ENCODE results near the gene ALDOB. TPM values are rescaled to one million over a fixed set of nuclear protein-coding genes. Genes with fewer than 3 reads are reported as not detected.

Gene ALDOB
- total and polyA plus RNA-seq, 2 of the 13 experiments (the other 11 are each of a cell fraction or from before 2014, with no cell fraction given) = 0.29 to 0.97 TPM

DNA sequence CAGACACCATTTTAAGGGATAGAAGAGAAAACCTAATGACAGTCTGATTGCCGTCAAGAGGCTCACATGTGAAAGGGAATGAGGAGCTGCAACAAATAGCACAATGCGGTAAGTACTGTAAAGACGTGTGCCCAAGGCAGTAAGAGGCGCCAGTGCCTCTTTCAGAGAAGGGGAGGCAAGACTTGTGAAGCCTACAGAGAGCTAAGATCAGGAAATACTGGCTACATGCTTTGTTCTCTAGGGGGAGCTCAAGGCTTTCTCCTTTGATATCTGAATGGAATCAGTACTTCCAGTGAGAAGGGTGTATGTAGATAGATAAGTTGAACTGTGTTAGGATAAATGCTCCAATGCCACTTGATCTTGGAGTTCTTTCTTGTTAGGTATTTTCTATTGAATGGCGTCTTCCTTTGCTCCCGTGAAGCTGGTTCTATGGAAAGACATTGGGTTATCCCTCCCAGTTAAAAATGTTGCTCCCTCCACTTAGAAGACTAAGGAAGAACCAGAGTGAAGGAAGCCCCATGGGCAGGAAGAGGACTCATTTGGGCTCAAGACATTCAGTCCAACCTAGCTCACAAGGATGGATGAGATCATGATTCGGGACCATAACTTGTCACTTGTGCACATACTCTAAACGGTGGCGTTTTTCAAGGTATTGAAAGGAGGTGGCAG, 23.5 kb upstream of the ALDOB start (continued):
- TF ChIP-seq, protein P1, sequence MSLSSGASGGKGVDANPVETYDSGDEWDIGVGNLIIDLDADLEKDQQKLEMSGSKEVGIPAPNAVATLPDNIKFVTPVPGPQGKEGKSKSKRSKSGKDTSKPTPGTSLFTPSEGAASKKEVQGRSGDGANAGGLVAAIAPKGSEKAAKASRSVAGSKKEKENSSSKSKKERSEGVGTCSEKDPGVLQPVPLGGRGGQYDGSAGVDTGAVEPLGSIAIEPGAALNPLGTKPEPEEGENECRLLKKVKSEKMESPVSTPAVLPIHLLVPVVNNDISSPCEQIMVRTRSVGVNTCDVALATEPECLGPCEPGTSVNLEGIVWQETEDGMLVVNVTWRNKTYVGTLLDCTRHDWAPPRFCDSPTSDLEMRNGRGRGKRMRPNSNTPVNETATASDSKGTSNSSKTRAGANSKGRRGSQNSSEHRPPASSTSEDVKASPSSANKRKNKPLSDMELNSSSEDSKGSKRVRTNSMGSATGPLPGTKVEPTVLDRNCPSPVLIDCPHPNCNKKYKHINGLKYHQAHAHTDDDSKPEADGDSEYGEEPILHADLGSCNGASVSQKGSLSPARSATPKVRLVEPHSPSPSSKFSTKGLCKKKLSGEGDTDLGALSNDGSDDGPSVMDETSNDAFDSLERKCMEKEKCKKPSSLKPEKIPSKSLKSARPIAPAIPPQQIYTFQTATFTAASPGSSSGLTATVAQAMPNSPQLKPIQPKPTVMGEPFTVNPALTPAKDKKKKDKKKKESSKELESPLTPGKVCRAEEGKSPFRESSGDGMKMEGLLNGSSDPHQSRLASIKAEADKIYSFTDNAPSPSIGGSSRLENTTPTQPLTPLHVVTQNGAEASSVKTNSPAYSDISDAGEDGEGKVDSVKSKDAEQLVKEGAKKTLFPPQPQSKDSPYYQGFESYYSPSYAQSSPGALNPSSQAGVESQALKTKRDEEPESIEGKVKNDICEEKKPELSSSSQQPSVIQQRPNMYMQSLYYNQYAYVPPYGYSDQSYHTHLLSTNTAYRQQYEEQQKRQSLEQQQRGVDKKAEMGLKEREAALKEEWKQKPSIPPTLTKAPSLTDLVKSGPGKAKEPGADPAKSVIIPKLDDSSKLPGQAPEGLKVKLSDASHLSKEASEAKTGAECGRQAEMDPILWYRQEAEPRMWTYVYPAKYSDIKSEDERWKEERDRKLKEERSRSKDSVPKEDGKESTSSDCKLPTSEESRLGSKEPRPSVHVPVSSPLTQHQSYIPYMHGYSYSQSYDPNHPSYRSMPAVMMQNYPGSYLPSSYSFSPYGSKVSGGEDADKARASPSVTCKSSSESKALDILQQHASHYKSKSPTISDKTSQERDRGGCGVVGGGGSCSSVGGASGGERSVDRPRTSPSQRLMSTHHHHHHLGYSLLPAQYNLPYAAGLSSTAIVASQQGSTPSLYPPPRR (CRISPR knock-in tag; IDR thresholded peaks at IDR 0.05; ENCODE audit: borderline replicate concordance) = no peak
- TF ChIP-seq, protein P2, sequence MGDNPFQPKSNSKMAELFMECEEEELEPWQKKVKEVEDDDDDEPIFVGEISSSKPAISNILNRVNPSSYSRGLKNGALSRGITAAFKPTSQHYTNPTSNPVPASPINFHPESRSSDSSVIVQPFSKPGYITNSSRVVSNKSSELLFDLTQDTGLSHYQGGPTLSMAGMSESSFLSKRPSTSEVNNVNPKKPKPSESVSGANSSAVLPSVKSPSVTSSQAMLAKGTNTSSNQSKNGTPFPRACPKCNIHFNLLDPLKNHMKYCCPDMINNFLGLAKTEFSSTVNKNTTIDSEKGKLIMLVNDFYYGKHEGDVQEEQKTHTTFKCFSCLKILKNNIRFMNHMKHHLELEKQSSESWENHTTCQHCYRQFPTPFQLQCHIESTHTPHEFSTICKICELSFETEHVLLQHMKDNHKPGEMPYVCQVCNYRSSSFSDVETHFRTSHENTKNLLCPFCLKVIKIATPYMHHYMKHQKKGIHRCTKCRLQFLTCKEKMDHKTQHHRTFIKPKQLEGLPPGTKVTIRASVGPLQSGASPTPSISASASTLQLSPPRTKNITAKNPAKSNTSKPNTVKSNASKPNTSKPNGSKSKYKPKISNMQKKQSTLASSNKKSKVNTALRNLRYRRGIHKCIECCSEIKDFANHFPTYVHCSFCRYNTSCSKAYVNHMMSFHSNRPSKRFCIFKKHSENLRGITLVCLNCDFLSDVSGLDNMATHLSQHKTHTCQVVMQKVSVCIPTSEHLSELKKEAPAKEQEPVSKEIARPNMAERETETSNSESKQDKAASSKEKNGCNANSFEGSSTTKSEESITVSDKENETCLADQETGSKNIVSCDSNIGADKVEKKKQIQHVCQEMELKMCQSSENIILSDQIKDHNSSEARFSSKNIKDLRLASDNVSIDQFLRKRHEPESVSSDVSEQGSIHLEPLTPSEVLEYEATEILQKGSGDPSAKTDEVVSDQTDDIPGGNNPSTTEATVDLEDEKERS (CRISPR knock-in tag; IDR thresholded peaks at IDR 0.05) = 0 out of 2 replicates have a peak, but pooled peaks have one; percentile 42
- TF ChIP-seq MAZ (IDR thresholded peaks at IDR 0.05; ENCODE audit: borderline replicate concordance, low read depth, low read length) (no peak), MAZ (CRISPR knock-in tag; IDR thresholded peaks at IDR 0.05; ENCODE audit: low read depth) (no peak), ERF (CRISPR knock-in tag; IDR thresholded peaks at IDR 0.05) (peak; percentile 66; the same call in 1 of the 2 replicates), SALL1 (CRISPR knock-in tag; IDR thresholded peaks at IDR 0.05) (peak; percentile 25; the same call in 1 of the 2 replicates), SIN3A (IDR thresholded peaks at IDR 0.05; ENCODE audit: borderline replicate concordance, low read depth, low read length) (no peak), ZNF124 (CRISPR knock-in tag; IDR thresholded peaks at IDR 0.05) (0 out of 2 replicates have a peak, but pooled peaks have one; percentile 39), ONECUT2 (CRISPR knock-in tag; IDR thresholded peaks at IDR 0.05) (no peak), SSRP1 (CRISPR knock-in tag; IDR thresholded peaks at IDR 0.05) (peak; percentile 61; the same call in 1 of the 2 replicates), NR2F6 (IDR thresholded peaks at IDR 0.05) (no peak), NR2F6 (CRISPR knock-in tag; IDR thresholded peaks at IDR 0.05) (0 out of 2 replicates have a peak, but pooled peaks have one; percentile 13), HNF4G (IDR thresholded peaks at IDR 0.05; ENCODE audit: borderline replicate concordance, low read depth, low read length) (no peak), HNF4G (CRISPR knock-in tag; IDR thresholded peaks at IDR 0.05; ENCODE audit: borderline replicate concordance, low read depth) (no peak), ZNF614 (CRISPR knock-in tag; IDR thresholded peaks at IDR 0.05; ENCODE audit: borderline replicate concordance) (peak; percentile 54; the same call in 1 of the 2 replicates), THAP11 (CRISPR knock-in tag; IDR thresholded peaks at IDR 0.05) (peak; percentile 57), SMYD3 (CRISPR knock-in tag; IDR thresholded peaks at IDR 0.05) (peak; percentile 68; the same call in 1 of the 2 replicates), YEATS2 (CRISPR knock-in tag; IDR thresholded peaks at IDR 0.05; ENCODE audit: borderline replicate concordance) (peak; percentile 31; the same call in 1 of the 2 replicates), EZH2 (conservative IDR thresholded peaks at IDR 0.05; ENCODE audit: low read depth, low read length) (no peak), KAT8 (CRISPR knock-in tag; IDR thresholded peaks at IDR 0.05) (0 out of 2 replicates have a peak, but pooled peaks have one; percentile 32), FOSL2 (CRISPR knock-in tag; IDR thresholded peaks at IDR 0.05) (0 out of 2 replicates have a peak, but pooled peaks have one; percentile 5), ZNF24 (IDR thresholded peaks at IDR 0.05) (peak; percentile 74), SNAI1 (CRISPR knock-in tag; IDR thresholded peaks at IDR 0.05; ENCODE audit: borderline replicate concordance) (no peak), EEA1 (CRISPR knock-in tag; IDR thresholded peaks at IDR 0.05; ENCODE audit: borderline replicate concordance) (no peak), TGIF2 (CRISPR knock-in tag; IDR thresholded peaks at IDR 0.05) (0 out of 2 replicates have a peak, but pooled peaks have one; percentile 60)
